Measurements from ENCODE around the gene CCDC17.

CCDC17 gene

DNA sequence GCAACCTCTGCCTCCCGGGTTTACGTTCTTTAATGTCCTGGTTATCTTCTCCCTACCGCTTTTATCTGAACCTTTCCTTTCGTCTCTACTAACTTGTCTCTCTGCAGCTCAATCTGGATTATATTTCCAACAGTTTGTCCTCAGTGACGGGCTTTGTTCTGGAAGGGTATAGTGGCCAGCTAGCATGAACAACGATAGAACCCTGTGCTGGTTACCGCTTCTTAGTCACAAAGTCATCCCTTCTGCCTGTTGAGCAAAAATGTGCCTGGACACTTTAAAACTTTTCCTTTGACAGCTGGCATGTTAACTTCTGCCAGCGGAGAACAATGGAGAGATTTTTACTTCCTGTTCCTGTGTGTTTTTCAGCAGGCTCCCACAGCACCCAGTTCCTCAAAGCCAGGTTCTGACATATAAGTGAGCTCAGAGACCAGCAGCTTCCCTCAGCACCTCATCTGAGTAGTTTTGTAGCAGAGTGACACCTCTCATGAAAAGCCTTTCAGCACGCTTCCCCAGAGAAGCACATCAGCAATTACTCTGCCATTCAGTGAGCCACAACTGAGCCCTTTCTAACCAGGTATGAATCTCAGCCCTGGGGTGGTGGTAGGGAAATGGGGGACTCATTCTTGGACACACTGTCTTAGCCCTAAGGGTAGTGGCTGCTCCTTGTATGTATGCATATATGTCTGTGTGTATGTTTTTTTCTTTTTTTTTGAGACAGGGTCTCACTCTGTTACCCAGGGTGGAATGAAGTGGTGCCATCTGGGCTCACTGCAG is 23.6 kb upstream of the CCDC17 start:
- H3K4me1 ChIP-seq (ENCODE audit: insufficient read depth, low read length): peaks cover 5% of the 10 kb centered on the region
- H3K9ac ChIP-seq (ENCODE audit: low read length): no peak overlapping the region
- H3K27ac ChIP-seq (ENCODE audit: low read depth, low read length): no peak overlapping the region
- peaks cover 31% of the 10 kb centered on the region for H3K36me3 ChIP-seq (ENCODE audit: insufficient read depth, low read length)
- H3K4me3 ChIP-seq (ENCODE audit: low read depth in 1 of 2, low read length in 2 of 2): no peak overlapping the region
- no peaks in the 10 kb centered on the region for H3K27me3 ChIP-seq (ENCODE audit: control insufficient read depth in 1 of 2, insufficient read depth in 2 of 2, low read length in 2 of 2)
- no peaks in the 10 kb centered on the region for H3K9me3 ChIP-seq (ENCODE audit: low read length)

DNA sequence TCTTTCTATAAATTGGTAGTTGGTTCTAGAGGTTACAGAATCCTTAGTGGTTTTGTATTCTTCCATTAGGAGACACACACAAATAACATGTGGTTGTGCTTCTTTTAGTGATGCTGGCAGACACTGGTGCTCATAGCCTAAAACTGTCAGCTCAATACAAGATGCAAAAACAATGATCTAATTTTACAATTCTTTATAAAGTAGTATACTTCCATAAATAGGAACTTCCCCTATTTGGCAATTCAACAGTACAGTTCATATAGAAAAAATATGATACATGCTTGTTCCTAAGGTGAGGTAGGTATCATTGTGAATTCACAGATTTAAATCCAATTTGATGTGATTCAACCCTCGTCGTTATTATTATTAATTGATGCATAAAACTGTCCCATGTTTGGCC is 20.8 kb upstream of the CCDC17 start:
- H3K27me3 ChIP-seq (ENCODE audit: control insufficient read depth in 1 of 2, insufficient read depth in 2 of 2, low read length in 2 of 2): no peaks in the 10 kb centered on the region
- H3K36me3 ChIP-seq (ENCODE audit: insufficient read depth, low read length): peaks cover 29% of the 10 kb centered on the region
- no peak overlapping the region for H3K4me3 ChIP-seq (ENCODE audit: low read depth in 1 of 2, low read length in 2 of 2)
- H3K27ac ChIP-seq (ENCODE audit: low read depth, low read length): no peak overlapping the region
- no peak overlapping the region for H3K9ac ChIP-seq (ENCODE audit: low read length)
- H3K9me3 ChIP-seq (ENCODE audit: low read length): no peaks in the 10 kb centered on the region
- H3K4me1 ChIP-seq (ENCODE audit: insufficient read depth, low read length): peaks cover 5% of the 10 kb centered on the region

DNA sequence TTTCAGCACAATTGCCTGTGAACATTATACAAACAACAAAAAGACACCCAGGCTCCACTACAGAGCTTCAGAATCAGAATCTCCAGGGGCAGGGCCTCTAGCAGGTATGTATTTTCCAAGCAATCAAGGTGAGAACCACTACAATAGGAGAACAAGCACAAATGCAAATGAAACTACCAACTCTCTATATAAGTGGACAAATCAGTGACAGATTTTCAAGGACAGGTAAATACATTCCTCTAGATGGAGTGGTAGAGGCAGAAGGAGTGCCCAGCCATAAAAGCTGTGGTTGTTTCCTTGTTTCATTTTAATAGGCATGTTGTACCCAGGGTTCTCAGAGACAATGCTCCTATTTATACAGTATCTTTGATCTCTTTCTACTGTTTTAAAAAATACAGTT is 20.1 kb upstream of the CCDC17 start:
- no peak overlapping the region for H3K9ac ChIP-seq (ENCODE audit: low read length)
- H3K27ac ChIP-seq (ENCODE audit: low read depth, low read length): no peak overlapping the region
- H3K36me3 ChIP-seq (ENCODE audit: insufficient read depth, low read length): peaks cover 32% of the 10 kb centered on the region

DNA sequence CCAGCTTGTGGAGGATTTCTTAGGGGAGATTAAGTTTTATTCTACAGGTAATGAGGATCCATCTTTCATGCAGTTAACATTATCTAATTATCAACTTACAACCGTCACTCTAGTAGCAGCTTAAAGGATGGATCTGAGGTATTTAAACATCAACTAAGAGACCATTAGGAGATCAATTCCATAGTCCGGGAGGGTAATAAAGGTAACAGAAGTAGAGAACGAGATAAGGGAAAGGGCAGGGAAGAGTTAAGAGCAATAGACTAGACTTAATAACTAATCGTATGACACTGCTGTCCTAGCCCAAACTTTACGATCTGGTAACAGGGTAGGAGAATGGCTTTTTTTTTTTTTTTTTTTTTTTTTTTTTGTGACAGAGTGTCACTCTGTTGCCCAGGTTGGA is 19.5 kb upstream of the CCDC17 start:
- Histone ChIP-seq H3K36me3 (ENCODE audit: insufficient read depth, low read length) (peaks cover 37% of the 10 kb centered on the region), H3K9me3 (ENCODE audit: low read length) (no peaks in the 10 kb centered on the region), H3K27ac (ENCODE audit: low read depth, low read length) (no peak overlapping the region), H3K4me1 (ENCODE audit: insufficient read depth, low read length) (peaks cover 5% of the 10 kb centered on the region), H3K27me3 (ENCODE audit: control insufficient read depth in 1 of 2, insufficient read depth in 2 of 2, low read length in 2 of 2) (no peaks in the 10 kb centered on the region), H3K9ac (ENCODE audit: low read length) (no peak overlapping the region), H3K4me3 (ENCODE audit: low read depth in 1 of 2, low read length in 2 of 2) (no peak overlapping the region)

More for the DNA sequence above, 20.1 kb upstream of the CCDC17 start:
- Histone ChIP-seq H3K4me1 (ENCODE audit: insufficient read depth, low read length) (peaks cover 5% of the 10 kb centered on the region), H3K27me3 (ENCODE audit: control insufficient read depth in 1 of 2, insufficient read depth in 2 of 2, low read length in 2 of 2) (no peaks in the 10 kb centered on the region), H3K9me3 (ENCODE audit: low read length) (no peaks in the 10 kb centered on the region), H3K4me3 (ENCODE audit: low read depth in 1 of 2, low read length in 2 of 2) (no peak overlapping the region)

DNA sequence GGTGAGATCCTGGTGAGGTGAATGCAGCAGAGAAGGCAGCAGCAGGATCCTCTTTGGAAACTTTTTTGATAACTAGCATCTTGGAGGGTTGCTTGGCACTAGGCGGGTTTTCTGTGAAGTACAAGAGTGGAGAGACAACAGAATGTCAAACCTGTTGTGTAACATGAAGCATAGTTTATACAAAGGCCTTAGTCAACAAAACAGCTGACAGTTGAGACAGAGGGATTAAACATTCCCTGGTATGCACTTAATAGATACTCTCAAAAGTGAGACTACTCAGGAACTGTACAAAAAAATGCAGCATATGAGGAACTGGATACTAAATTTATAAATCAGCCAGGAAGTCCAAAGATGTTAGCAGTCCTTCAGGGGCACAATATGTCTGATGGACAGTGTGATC is 16.4 kb upstream of the CCDC17 start:
- no peak overlapping the region for H3K4me3 ChIP-seq (ENCODE audit: low read depth in 1 of 2, low read length in 2 of 2)
- H3K9ac ChIP-seq (ENCODE audit: low read length): no peak overlapping the region
- no peak overlapping the region for H3K27ac ChIP-seq (ENCODE audit: low read depth, low read length)
- H3K27me3 ChIP-seq (ENCODE audit: control insufficient read depth in 1 of 2, insufficient read depth in 2 of 2, low read length in 2 of 2): no peaks in the 10 kb centered on the region
- peaks cover 5% of the 10 kb centered on the region for H3K4me1 ChIP-seq (ENCODE audit: insufficient read depth, low read length)
- H3K9me3 ChIP-seq (ENCODE audit: low read length): no peaks in the 10 kb centered on the region
- H3K36me3 ChIP-seq (ENCODE audit: insufficient read depth, low read length): peaks cover 58% of the 10 kb centered on the region

DNA sequence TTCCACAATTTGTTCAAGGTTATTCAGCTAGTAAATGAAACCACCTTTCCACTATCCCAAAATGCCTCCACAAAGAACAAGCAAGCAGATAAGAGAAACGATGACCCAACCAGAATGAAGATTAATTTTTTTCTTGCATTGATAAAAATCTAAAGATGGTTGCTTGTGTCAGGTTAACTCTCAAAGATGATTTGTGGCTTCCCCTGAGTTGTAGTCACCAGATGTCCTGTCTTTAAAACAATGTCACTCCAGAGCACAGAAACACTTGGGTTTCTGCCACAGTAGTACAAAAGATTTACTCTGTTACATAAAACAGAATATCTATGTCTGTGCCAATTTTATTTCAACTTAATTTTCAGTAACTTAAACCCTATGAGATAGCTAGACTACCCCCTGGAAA is 11.4 kb upstream of the CCDC17 start:
- Histone ChIP-seq H3K27ac (ENCODE audit: low read depth, low read length) (no peak overlapping the region), H3K4me3 (ENCODE audit: low read depth in 1 of 2, low read length in 2 of 2) (no peak overlapping the region), H3K4me1 (ENCODE audit: insufficient read depth, low read length) (no peaks in the 10 kb centered on the region), H3K9ac (ENCODE audit: low read length) (no peak overlapping the region), H3K9me3 (ENCODE audit: low read length) (no peaks in the 10 kb centered on the region), H3K36me3 (ENCODE audit: insufficient read depth, low read length) (peaks cover 78% of the 10 kb centered on the region), H3K27me3 (ENCODE audit: control insufficient read depth in 1 of 2, insufficient read depth in 2 of 2, low read length in 2 of 2) (no peaks in the 10 kb centered on the region)

DNA sequence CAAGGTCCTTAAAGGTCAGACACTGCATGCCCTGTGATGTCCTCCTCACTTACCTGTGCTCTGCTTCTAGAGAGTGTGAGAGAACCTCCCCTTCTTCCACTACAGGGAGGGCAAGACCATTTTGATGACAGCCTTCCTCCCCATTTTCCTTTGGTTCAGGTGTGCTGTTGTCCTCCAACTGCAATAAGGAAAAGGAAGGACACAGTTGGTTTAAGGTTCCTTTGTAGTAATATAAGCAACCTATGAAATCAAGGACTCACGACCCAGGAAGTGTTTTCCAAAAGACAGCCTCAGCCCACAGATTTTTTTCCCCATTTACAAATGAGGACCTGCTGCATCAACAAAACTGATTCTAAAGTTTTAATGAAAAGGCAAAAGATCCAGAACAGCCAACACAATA is 6.6 kb upstream of the CCDC17 start:
- no peaks in the 10 kb centered on the region for H3K9me3 ChIP-seq (ENCODE audit: low read length)
- H3K27ac ChIP-seq (ENCODE audit: low read depth, low read length): no peak overlapping the region
- H3K4me1 ChIP-seq (ENCODE audit: insufficient read depth, low read length): no peaks in the 10 kb centered on the region
- H3K4me3 ChIP-seq (ENCODE audit: low read depth in 1 of 2, low read length in 2 of 2): no peak overlapping the region
- peaks cover 69% of the 10 kb centered on the region for H3K36me3 ChIP-seq (ENCODE audit: insufficient read depth, low read length)
- no peak overlapping the region for H3K9ac ChIP-seq (ENCODE audit: low read length)
- no peaks in the 10 kb centered on the region for H3K27me3 ChIP-seq (ENCODE audit: control insufficient read depth in 1 of 2, insufficient read depth in 2 of 2, low read length in 2 of 2)

DNA sequence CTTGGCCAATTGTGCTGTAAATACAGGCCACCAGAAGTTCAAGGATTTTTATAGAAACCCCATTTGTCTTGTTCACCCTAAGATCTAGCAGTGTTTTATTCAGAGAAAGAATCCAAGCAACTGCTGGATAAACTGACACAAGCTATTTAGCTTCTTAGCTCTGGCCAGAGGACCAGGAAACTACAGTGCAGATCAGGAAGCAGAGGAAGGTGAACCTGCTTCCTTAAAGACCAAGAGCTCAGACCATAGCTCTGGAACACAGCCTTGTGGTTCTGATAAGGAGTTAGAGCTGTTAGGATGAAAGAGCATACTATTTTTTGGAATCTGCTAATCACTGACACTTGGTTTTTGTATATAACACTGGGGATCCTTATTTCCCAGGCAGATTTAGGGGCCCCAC is 5.2 kb upstream of the CCDC17 start:
- Histone ChIP-seq H3K27me3 (ENCODE audit: control insufficient read depth in 1 of 2, insufficient read depth in 2 of 2, low read length in 2 of 2) (no peaks in the 10 kb centered on the region), H3K4me1 (ENCODE audit: insufficient read depth, low read length) (no peaks in the 10 kb centered on the region), H3K9me3 (ENCODE audit: low read length) (no peaks in the 10 kb centered on the region), H3K4me3 (ENCODE audit: low read depth in 1 of 2, low read length in 2 of 2) (no peak overlapping the region), H3K36me3 (ENCODE audit: insufficient read depth, low read length) (peaks cover 61% of the 10 kb centered on the region), H3K9ac (ENCODE audit: low read length) (no peak overlapping the region), H3K27ac (ENCODE audit: low read depth, low read length) (no peak overlapping the region)

DNA sequence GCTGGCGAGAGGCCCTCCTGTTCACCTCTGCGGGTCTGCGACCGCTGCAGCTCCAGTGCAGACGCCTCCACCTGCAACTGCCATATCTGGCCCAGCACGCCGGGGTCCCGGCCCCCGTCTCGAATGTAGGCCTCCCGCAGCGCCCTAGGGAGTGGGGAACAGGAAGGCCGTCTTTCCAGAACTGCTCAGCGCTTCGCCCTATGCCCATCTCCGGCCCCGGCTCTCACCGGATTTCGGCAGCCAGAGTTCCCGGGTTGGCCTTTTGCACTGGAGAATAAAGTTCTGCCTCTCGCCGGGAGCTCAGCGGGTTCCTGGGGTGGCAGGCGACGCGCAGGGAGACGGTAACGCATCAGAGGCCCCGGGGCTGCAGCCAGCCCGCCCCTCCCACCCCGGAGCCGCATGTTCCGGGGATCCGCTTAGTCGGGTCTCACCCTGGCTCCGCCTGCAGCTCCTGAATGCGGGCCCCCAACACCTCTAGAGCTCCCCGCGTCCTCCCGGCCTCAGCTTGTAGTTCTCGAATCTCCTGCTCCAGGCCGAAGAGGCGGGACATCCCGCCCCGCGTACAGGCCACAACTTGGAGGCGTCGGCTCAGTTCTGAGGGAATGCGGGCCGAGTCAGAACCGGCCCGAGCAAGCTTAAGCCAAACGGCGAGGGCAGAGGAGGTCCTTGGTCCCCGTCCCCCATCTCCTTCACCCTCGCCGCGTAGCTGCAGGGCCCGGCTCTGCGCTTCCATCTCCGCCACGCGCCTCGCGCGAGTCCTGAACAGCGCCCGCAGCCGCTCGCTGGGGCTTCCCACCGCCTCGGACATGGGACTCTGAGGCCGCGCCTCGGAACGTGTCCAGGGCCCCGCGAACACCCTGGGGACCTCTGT is 1.1 kb downstream of the CCDC17 start:
- Histone ChIP-seq H3K4me3 (ENCODE audit: low read depth in 1 of 2, low read length in 2 of 2) (peak overlapping the region; percentile 45 to 63), H3K27ac (ENCODE audit: low read depth, low read length) (peak overlapping the region; percentile 42), H3K36me3 (ENCODE audit: insufficient read depth, low read length) (peaks cover 16% of the 10 kb centered on the region), H3K9me3 (ENCODE audit: low read length) (no peaks in the 10 kb centered on the region), H3K4me1 (ENCODE audit: insufficient read depth, low read length) (peaks cover 13% of the 10 kb centered on the region), H3K27me3 (ENCODE audit: control insufficient read depth in 1 of 2, insufficient read depth in 2 of 2, low read length in 2 of 2) (no peaks in the 10 kb centered on the region), H3K9ac (ENCODE audit: low read length) (peak overlapping the region; percentile 39)

DNA sequence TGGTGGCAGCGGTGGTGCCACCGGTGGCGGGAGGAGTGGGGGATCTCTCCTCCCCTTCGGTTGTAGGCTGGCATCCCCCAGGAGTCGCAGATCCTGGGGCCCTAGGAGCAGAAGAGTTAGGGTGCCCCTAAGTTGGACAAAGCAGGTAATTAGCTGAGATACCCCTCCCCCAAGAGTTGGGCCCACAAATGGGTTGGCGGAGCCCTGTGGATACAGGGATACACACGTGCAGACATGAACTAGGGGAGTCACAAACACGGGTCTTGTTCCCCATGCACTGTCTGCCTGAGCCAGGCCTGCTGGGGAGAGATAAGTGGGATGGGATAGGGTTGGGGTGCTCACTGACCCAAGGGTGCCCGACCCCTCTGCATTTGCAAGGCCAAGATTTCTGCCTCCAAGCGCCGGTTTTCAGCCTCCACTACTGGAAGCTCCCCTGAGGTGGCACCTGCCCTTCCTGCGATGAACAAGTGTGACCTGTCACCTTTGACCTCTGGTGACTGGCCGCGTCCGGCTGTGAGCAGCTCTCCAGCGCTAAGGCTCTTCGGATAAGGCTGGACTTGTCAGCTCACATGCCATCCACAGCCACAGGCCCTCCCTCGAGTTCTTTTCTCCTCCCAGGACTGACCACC is 1.8 kb downstream of the CCDC17 start:
- peaks cover 18% of the 10 kb centered on the region for H3K36me3 ChIP-seq (ENCODE audit: insufficient read depth, low read length)
- peak overlapping the region; percentile 24 for H3K27ac ChIP-seq (ENCODE audit: low read depth, low read length)
- peak overlapping the region; percentile 39 for H3K9ac ChIP-seq (ENCODE audit: low read length)
- H3K27me3 ChIP-seq (ENCODE audit: control insufficient read depth in 1 of 2, insufficient read depth in 2 of 2, low read length in 2 of 2): no peaks in the 10 kb centered on the region
- peaks cover 13% of the 10 kb centered on the region for H3K4me1 ChIP-seq (ENCODE audit: insufficient read depth, low read length)
- H3K4me3 ChIP-seq (ENCODE audit: low read depth in 1 of 2, low read length in 2 of 2): peak overlapping the region; percentile 45 to 63
- no peaks in the 10 kb centered on the region for H3K9me3 ChIP-seq (ENCODE audit: low read length)

DNA sequence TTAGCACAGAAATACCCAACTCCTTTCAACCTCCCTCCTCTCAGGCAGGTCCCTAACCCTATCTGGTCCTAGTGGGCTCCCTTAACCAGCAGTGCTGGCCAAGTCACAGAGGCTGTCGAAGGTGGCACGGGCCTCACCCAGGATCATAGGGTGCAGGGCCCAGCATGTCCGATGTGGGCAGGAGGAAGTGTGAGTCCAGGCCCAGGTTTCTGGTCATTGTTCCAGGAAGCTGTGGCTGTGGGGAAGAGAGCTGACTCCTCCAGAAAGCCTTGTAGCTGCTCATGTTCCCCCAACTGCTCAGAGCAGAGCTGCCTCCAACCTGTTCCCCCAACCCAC is 2.4 kb downstream of the CCDC17 start:
- H3K9ac ChIP-seq (ENCODE audit: low read length): no peak overlapping the region
- H3K4me3 ChIP-seq (ENCODE audit: low read depth in 1 of 2, low read length in 2 of 2): no peak overlapping the region
- no peaks in the 10 kb centered on the region for H3K27me3 ChIP-seq (ENCODE audit: control insufficient read depth in 1 of 2, insufficient read depth in 2 of 2, low read length in 2 of 2)
- no peak overlapping the region for H3K27ac ChIP-seq (ENCODE audit: low read depth, low read length)
- H3K4me1 ChIP-seq (ENCODE audit: insufficient read depth, low read length): peaks cover 13% of the 10 kb centered on the region
- no peaks in the 10 kb centered on the region for H3K9me3 ChIP-seq (ENCODE audit: low read length)
- H3K36me3 ChIP-seq (ENCODE audit: insufficient read depth, low read length): peaks cover 22% of the 10 kb centered on the region
